ENCODE data around the gene NAPB.

The NAPB gene

DNA sequence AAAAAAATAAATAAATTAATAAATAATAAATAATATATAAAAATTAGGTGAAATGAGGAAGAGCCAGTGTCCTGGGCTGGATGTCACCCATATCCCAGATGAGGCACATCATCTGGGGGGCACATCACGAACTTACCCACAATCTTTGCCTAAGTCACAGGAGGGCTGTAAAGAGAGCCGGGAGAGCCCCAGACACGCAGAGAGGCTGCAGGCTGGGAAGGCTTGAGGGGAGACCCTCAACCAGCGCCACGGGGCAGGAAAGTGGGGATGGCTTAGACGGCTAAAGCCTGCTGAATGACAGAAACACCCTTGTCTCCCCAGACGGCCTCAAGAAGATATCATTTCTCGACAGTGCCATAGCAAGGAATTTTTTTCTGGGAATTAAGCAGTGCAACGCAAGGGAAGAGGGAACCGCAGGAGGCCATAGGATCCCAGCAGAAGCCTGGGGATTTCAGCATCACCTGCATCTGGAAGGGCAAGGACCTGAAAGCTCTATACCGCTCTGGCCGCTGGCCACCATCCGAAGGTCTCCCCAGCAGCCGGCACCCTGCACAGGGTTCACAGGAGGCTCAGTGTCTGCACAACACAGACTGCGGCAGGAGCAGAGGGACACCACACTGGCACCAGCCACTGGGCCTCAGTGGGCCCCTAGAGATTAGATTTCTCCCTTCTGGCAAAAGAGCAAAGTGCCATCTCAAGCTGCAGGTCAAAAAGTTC, 93.5 kb downstream of the NAPB start:
- TF ChIP-seq TAF1 (IDR thresholded peaks at IDR 0.05; ENCODE audit: borderline replicate concordance, insufficient read depth, low read length), result no peak
- no peak for TF ChIP-seq SIN3A (IDR thresholded peaks at IDR 0.05; ENCODE audit: borderline replicate concordance, insufficient read depth, low read length)
- TF ChIP-seq POLR2AphosphoS5 (IDR thresholded peaks at IDR 0.05; ENCODE audit: low read depth, low read length), result no peak
- TF ChIP-seq REST (IDR thresholded peaks at IDR 0.05; ENCODE audit: insufficient read depth in 1 of 2, low read depth in 2 of 2, low read length in 2 of 2), result no peak
- no peak for TF ChIP-seq FOXP2 (optimal IDR thresholded peaks at IDR 0.05; ENCODE audit: borderline replicate concordance, extremely low read depth, extremely low read length, insufficient read depth)

GRCh38 chr20:23326774-23327173, 94.5 kb downstream of the NAPB start:
- no peak for TF ChIP-seq FOXP2 (optimal IDR thresholded peaks at IDR 0.05; ENCODE audit: borderline replicate concordance, extremely low read depth, extremely low read length, insufficient read depth)
- TF ChIP-seq REST (IDR thresholded peaks at IDR 0.05; ENCODE audit: insufficient read depth in 1 of 2, low read depth in 2 of 2, low read length in 2 of 2), result no peak
- no peak for TF ChIP-seq POLR2AphosphoS5 (IDR thresholded peaks at IDR 0.05; ENCODE audit: low read depth, low read length)
- TF ChIP-seq SIN3A (IDR thresholded peaks at IDR 0.05; ENCODE audit: borderline replicate concordance, insufficient read depth, low read length), result no peak
- no peak for TF ChIP-seq TAF1 (IDR thresholded peaks at IDR 0.05; ENCODE audit: borderline replicate concordance, insufficient read depth, low read length)

- TF ChIP-seq SIN3A (IDR thresholded peaks at IDR 0.05; ENCODE audit: borderline replicate concordance, insufficient read depth, low read length), result no peak
- no peak for TF ChIP-seq REST (IDR thresholded peaks at IDR 0.05; ENCODE audit: insufficient read depth in 1 of 2, low read depth in 2 of 2, low read length in 2 of 2)
These were observed 96.2 kb downstream of the NAPB start for GRCh38 chr20:23325107-23325506.
